H1 (cell line): Measurements from ENCODE around the gene ZNF738. TPM values are rescaled to one million over a fixed set of nuclear protein-coding genes. Genes with fewer than 3 reads are reported as not detected.

Source experiments
- CTCF ChIA-PET: fragments of 300-600 bp; sonication (Branson Sonifier 250); formaldehyde crosslinking; loops from one replicate; lab custom pipeline; 2021; ENCODE audit not compliant: partially characterized antibody; lab: Charles Lee
- POLR2A ChIA-PET: fragments of 300-600 bp; sonication (Branson Sonifier 250); formaldehyde crosslinking; loops from one replicate; lab custom pipeline; 2021; ENCODE audit warnings: inconsistent platforms; ENCODE audit not compliant: partially characterized antibody; lab: Charles Lee
- DNase-seq, 2 experiments: peaks; one replicate each; pipeline versions ENCODE4 v3.0.0 to v3.0.0-alpha.2; 2010 to 2022; ENCODE audit warnings: low spot score in 2 of 2, low read depth in 1 of 2, mixed read lengths in 1 of 2
- FAIRE-seq: peaks from 2 replicates; lab custom pipeline; 2011; peaks lifted over from hg19 to GRCh38; lab: Jason Lieb, UNC
- H2AFZ ChIP-seq: 2 replicates; pipeline ENCODE4 v1.8.1; 2012; ENCODE audit warnings: low read length, inconsistent platforms
- H2AK5ac ChIP-seq: 2 replicates; pipeline ENCODE4 v1.6.1; 2013; ENCODE audit warnings: low read depth, low read length
- H2BK120ac ChIP-seq: replicated peaks from 2 replicates; pipeline ENCODE3; 2013; ENCODE audit warnings: low read depth, low read length, inconsistent platforms
- H2BK12ac ChIP-seq: 2 replicates; pipeline ENCODE4 v1.6.1; 2013; ENCODE audit warnings: low read depth, low read length
- H2BK15ac ChIP-seq: 2 replicates; pipeline ENCODE4 v1.6.1; 2013; ENCODE audit warnings: low read length
- H2BK20ac ChIP-seq: 2 replicates; pipeline ENCODE4 v1.6.1; 2013; ENCODE audit warnings: low read length
- H2BK5ac ChIP-seq: 2 replicates; pipeline ENCODE4 v1.6.1; 2013; ENCODE audit warnings: low read depth, low read length
- H3K14ac ChIP-seq: 2 replicates; pipeline ENCODE4 v1.6.1; 2013; ENCODE audit warnings: inconsistent platforms; ENCODE audit not compliant: insufficient read length
- H3K18ac ChIP-seq: 2 replicates; pipeline ENCODE4 v1.6.1; 2013; ENCODE audit warnings: low read length; ENCODE audit errors: extremely low read depth
- H3K23ac ChIP-seq: 2 replicates; pipeline ENCODE4 v1.6.1; 2013; ENCODE audit warnings: inconsistent platforms; ENCODE audit not compliant: insufficient read length
- H3K23me2 ChIP-seq: 2 replicates; pipeline ENCODE4 v1.6.1; 2013; ENCODE audit warnings: low read depth, low read length
- H3K27ac ChIP-seq: 2 replicates; pipeline ENCODE4 v1.6.1; 2011; ENCODE audit warnings: low read depth, low read length, inconsistent platforms
- H3K27me3 ChIP-seq, 4 experiments: replicated peaks in 1 of 4; 1 replicate in 1 of 4; 2 replicates in 3 of 4; pipeline versions ENCODE4 v1.6.1 to v1.8.1; 2011 to 2013; ENCODE audit warnings: low read length in 3 of 4, mild to moderate bottlenecking in 3 of 4, inconsistent platforms in 2 of 4, mixed read lengths in 2 of 4, moderate library complexity in 1 of 4; ENCODE audit not compliant: control insufficient read depth in 3 of 4, insufficient read depth in 3 of 4; ENCODE audit errors: extremely low read depth in 1 of 4
- H3K36me3 ChIP-seq, 4 experiments: 2 replicates each; pipeline versions ENCODE4 v1.6.1 to v1.8.1; 2011 to 2013; ENCODE audit warnings: mild to moderate bottlenecking in 4 of 4, low read length in 3 of 4, moderate library complexity in 2 of 4, control low read depth in 1 of 4, inconsistent platforms in 1 of 4; ENCODE audit not compliant: insufficient read depth in 4 of 4, control insufficient read depth in 2 of 4
- H3K4ac ChIP-seq: replicated peaks from 2 replicates; pipeline ENCODE3; 2013; ENCODE audit warnings: low read length, low read depth, mixed read lengths, inconsistent platforms; ENCODE audit not compliant: insufficient read length
- H3K4me1 ChIP-seq, 4 experiments: replicated peaks in 1 of 4; 1 replicate in 1 of 4; 2 replicates in 3 of 4; pipeline versions ENCODE4 v1.6.1 to v1.8.1; 2011 to 2013; ENCODE audit warnings: low read length in 3 of 4, inconsistent platforms in 2 of 4, mixed read lengths in 1 of 4; ENCODE audit not compliant: insufficient read depth in 4 of 4, control insufficient read depth in 3 of 4
- H3K4me2 ChIP-seq, 2 experiments: 2 replicates each; pipeline versions ENCODE4 v1.6.1 to v1.8.1; 2011 to 2013; ENCODE audit warnings: low read depth in 2 of 2, low read length in 2 of 2, control low read depth in 1 of 2, inconsistent platforms in 1 of 2, mild to moderate bottlenecking in 1 of 2; ENCODE audit not compliant: insufficient read depth in 1 of 2
- H3K4me3 ChIP-seq, 4 experiments: fragments of 200-600, 300-600 bp in 1 of 4; sonication (generic), shearing (Covaris generic), sonication (Bioruptor Twin) in 1 of 4; 2 replicates each; pipeline versions ENCODE4 v1.5.1 to v1.8.1; 2011 to 2016; ENCODE audit warnings: low read length in 4 of 4, low read depth in 3 of 4, control low read depth in 2 of 4, inconsistent platforms in 2 of 4, mild to moderate bottlenecking in 2 of 4, mixed read lengths in 1 of 4, moderate library complexity in 1 of 4; ENCODE audit not compliant: insufficient read depth in 2 of 4; ENCODE audit errors: extremely low read depth in 1 of 4
- H3K56ac ChIP-seq: replicated peaks from 2 replicates; pipeline ENCODE3; 2013; ENCODE audit warnings: low read depth, mild to moderate bottlenecking, mixed read lengths, low read length, inconsistent platforms; ENCODE audit not compliant: insufficient read length
- H3K79me1 ChIP-seq: 2 replicates; pipeline ENCODE4 v1.6.1; 2013; ENCODE audit warnings: low read depth, low read length, control low read depth
- H3K79me2 ChIP-seq, 2 experiments: 2 replicates each; pipeline versions ENCODE4 v1.6.1 to v1.8.1; 2012 to 2013; ENCODE audit warnings: low read length in 2 of 2, mild to moderate bottlenecking in 2 of 2, inconsistent platforms in 1 of 2; ENCODE audit not compliant: insufficient read depth in 2 of 2, control insufficient read depth in 1 of 2
- H3K9ac ChIP-seq, 4 experiments: replicated peaks in 1 of 4; 1 replicate in 1 of 4; 2 replicates in 3 of 4; pipeline versions ENCODE4 v1.6.1 to v1.8.1; 2011 to 2013; ENCODE audit warnings: low read depth in 3 of 4, low read length in 3 of 4, control low read depth in 2 of 4, mild to moderate bottlenecking in 2 of 4, moderate library complexity in 2 of 4, inconsistent platforms in 1 of 4; ENCODE audit errors: extremely low read depth in 1 of 4
- H3K9me3 ChIP-seq, 2 experiments: 2 replicates each; pipeline versions ENCODE4 v1.6.1 to v1.8.1; 2012 to 2013; ENCODE audit warnings: mild to moderate bottlenecking in 2 of 2, moderate library complexity in 2 of 2, control low read depth in 1 of 2, inconsistent platforms in 1 of 2, low read depth in 1 of 2, low read length in 1 of 2, mixed read lengths in 1 of 2; ENCODE audit not compliant: insufficient read depth in 2 of 2
- H4K20me1 ChIP-seq, 2 experiments: replicated peaks in 1 of 2; 2 replicates each; pipeline versions ENCODE3 to v1.8.1; 2011 to 2013; ENCODE audit warnings: inconsistent platforms in 2 of 2, low read length in 2 of 2, mild to moderate bottlenecking in 1 of 2; ENCODE audit not compliant: insufficient read depth in 2 of 2, control insufficient read depth in 1 of 2
- H4K5ac ChIP-seq: 2 replicates; pipeline ENCODE4 v1.6.1; 2013; ENCODE audit warnings: low read length, low read depth, mixed read lengths, inconsistent platforms; ENCODE audit not compliant: insufficient read length
- H4K8ac ChIP-seq: 2 replicates; pipeline ENCODE4 v1.8.0; 2013; ENCODE audit warnings: mild to moderate bottlenecking, moderate library complexity, low read length, inconsistent platforms; ENCODE audit not compliant: insufficient read depth; ENCODE audit errors: extremely low read depth
- H4K91ac ChIP-seq: replicated peaks from 2 replicates; pipeline ENCODE3; 2013; ENCODE audit warnings: low read length, mixed read lengths, inconsistent platforms; ENCODE audit not compliant: insufficient read length
- SP4 ChIP-seq: IDR thresholded peaks from 2 replicates; pipeline ENCODE4 v1.6.1; 2012; ENCODE audit warnings: low read length, inconsistent platforms
- ZNF274 ChIP-seq: IDR thresholded peaks from 2 replicates; pipeline ENCODE4 v1.7.0; 2012; ENCODE audit warnings: low read length, borderline replicate concordance; ENCODE audit errors: extremely low read depth
- WGBS, 2 experiments: shearing (Covaris generic) in 1 of 2; methylation state at CpG; one replicate each; pipeline versions ENCODE4 v1.1.6 to v1.1.7; 2013 to 2015; ENCODE audit warnings: low lambda C conversion rate in 2 of 2, mixed read lengths in 2 of 2, inconsistent platforms in 1 of 2, low coverage in 1 of 2, missing lambda C conversion rate in 1 of 2; ENCODE audit not compliant: insufficient replicate concordance in 2 of 2, insufficient coverage in 1 of 2, insufficient read length in 1 of 2; ENCODE audit errors: extremely low coverage in 1 of 2, missing lambda C conversion rate in 1 of 2; 5-methylcytosine and 5-hydroxymethylcytosine counted together
- polyA plus RNA-seq, 7 experiments: library from polyadenylated mRNA; depleted of rRNA in 3 of 7; stranded (reverse) in 5 of 7; unstranded in 2 of 7; fragments of >200 nt in 5 of 7; fragments of 200-250 nt in 2 of 7; gene quantifications; 1 replicate in 5 of 7; 2 replicates in 1 of 7; 4 replicates in 1 of 7; pipeline versions ENCODE4 v1.2.1 to v1.2.3, GENCODE V29; 2011 to 2013; ENCODE audit warnings: missing spikeins in 2 of 7, mixed read lengths in 2 of 7
- total RNA-seq: library from RNA; stranded (reverse); fragmentation: NEBNext Ultra II Directional; extraction: Animal tissue kit (Norgen Biotek cat#: 25700); gene quantifications from 2 replicates; pipeline ENCODE4 v1.2.1, GENCODE V29; 2021

ZNF738 gene
- total and polyA plus RNA-seq, 2 of the 8 experiments (the other 6 are each of a cell fraction or from before 2014, with no cell fraction given): 78.1 to 148 TPM

DNA sequence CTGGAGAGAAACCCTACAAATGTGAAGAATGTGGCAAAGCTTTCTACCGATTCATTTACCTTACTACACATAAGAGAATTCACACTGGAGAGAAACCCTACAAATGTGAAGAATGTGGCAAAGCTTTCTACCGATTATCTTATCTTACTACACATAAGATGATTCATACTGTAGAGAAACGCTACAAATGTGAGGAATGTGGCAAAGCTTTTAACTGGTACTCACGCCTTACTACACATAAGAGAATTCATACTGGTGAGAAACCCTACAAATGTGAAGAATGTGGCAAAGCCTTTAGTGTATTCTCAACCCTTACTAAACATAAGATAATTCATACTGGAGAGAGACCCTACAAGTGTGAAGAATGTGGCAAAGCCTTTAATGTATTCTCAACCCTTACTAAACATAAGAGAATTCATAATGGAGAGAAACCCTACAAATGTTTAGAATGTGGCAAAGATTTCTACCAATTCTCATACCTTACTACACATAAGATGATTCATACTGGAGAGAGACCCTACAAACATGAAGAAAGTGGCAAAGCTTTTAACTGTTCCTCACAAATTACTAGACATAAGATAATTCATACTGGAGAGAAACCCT, 25.3 kb downstream of the ZNF738 start:
- no peak for TF ChIP-seq SP4
- TF ChIP-seq ZNF274: peak; percentile 86
- no peaks in the 10 kb centered on the region for H3K4me1 ChIP-seq
- FAIRE-seq (no peak), DNase-seq (no peak)
- H4K91ac ChIP-seq: no peak overlapping the region
- H3K27ac ChIP-seq: no peak overlapping the region
- no peak overlapping the region for H3K18ac ChIP-seq
- peaks cover 78 to 85% of the 10 kb centered on the region in 2 experiments for H3K9me3 ChIP-seq
- no peak overlapping the region for H3K56ac ChIP-seq
- no peak overlapping the region for H2BK120ac ChIP-seq
- no peaks in the 10 kb centered on the region for H3K27me3 ChIP-seq
- ChIA-PET POLR2A (interaction anchor here (0.7 to 2.6 kb wide), 4 partner anchors 9 to 52 kb away, joined by 3 to 9 read pairs (median 3); partner anchors contain the start of gene ZNF493), CTCF (interaction anchor here (0.9 kb wide), 1 partner anchor 180 kb away, joined by 4 read pairs; no protein-coding TSS in a partner anchor)
- H2AFZ ChIP-seq: no peak overlapping the region
- 91% methylated on average over 4 of the region's 4 CpGs; no CpG with 5 or more reads in 1 of the 2 experiments for WGBS, 2 experiments
- no peaks in the 10 kb centered on the region for H4K20me1 ChIP-seq
- H2AK5ac ChIP-seq: no peak overlapping the region
- no peak overlapping the region for H2BK20ac ChIP-seq
- no peak overlapping the region for H3K9ac ChIP-seq
- H4K8ac ChIP-seq: no peak overlapping the region
- no peak overlapping the region for H2BK5ac ChIP-seq
- H3K23ac ChIP-seq: no peak overlapping the region
- H3K36me3 ChIP-seq: peaks cover 2 to 60% (median 25%) of the 10 kb centered on the region in 4 experiments; a peak in 7 of 8 replicates
- H3K4me2 ChIP-seq: no peak overlapping the region
- H3K79me1 ChIP-seq: no peaks in the 10 kb centered on the region
- H3K4ac ChIP-seq: no peak overlapping the region
- H4K5ac ChIP-seq: no peak overlapping the region
- no peak overlapping the region for H3K14ac ChIP-seq
- no peaks in the 10 kb centered on the region for H3K79me2 ChIP-seq
- H2BK12ac ChIP-seq: no peak overlapping the region
- peak overlapping the region in 1 of 4 experiments; percentile 9; a peak in 1 of 8 replicates for H3K4me3 ChIP-seq
- no peak overlapping the region for H2BK15ac ChIP-seq
- H3K23me2 ChIP-seq: no peaks in the 10 kb centered on the region
